A549 (cell line): ENCODE results near the gene TRERF1. TPM values are rescaled to one million over a fixed set of nuclear protein-coding genes. Genes with fewer than 3 reads are reported as not detected.

ENCODE experiments used
- ATAC-seq, 2 experiments: fragments of 200-7000 bp in 1 of 2; fragments of >200 bp in 1 of 2; cut with Nextera tagmentation in 1 of 2; cut with Tn5 transposase in 1 of 2; 3 replicates each; pipeline versions ENCODE4 v1.8.0 to v1.9.1; 2018 to 2020; ENCODE audit warnings: mild to moderate bottlenecking in 1 of 2, moderate library complexity in 1 of 2
- CTCF ChIA-PET: fragments of 300-600 bp; sonication (Branson Sonifier 250); formaldehyde crosslinking; extraction: SDS; loops from one replicate; lab custom pipeline; 2021; ENCODE audit warnings: antibody characterized with exemption, inconsistent platforms; lab: Yijun Ruan, JAX
- POLR2A ChIA-PET: fragments of 350-600 bp; formaldehyde crosslinking; extraction: SDS; loops from one replicate; lab custom pipeline; 2021; ENCODE audit warnings: antibody characterized with exemption, inconsistent platforms; lab: Yijun Ruan, JAX
- DNase-seq, 2 experiments: peaks; one replicate each; pipeline versions ENCODE4 v3.0.0 to v3.0.0-alpha.2; 2011 to 2016; ENCODE audit warnings: low read depth in 1 of 2, low spot score in 1 of 2
- FAIRE-seq: peaks from 2 replicates; lab custom pipeline; 2011; peaks lifted over from hg19 to GRCh38; lab: Jason Lieb, UNC
- H3K27ac ChIP-seq, 2 experiments: fragments of >200 bp; sonication (Bioruptor Twin); formaldehyde crosslinking; 3 replicates each; pipeline ENCODE4 v1.5.1; 2016 to 2017
- H3K4me1 ChIP-seq: fragments of >200 bp; sonication (Bioruptor Twin); formaldehyde crosslinking; 3 replicates; pipeline ENCODE4 v1.6.1; 2016
- H3K4me2 ChIP-seq: fragments of >200 bp; sonication (Bioruptor Twin); formaldehyde crosslinking; 3 replicates; pipeline ENCODE4 v1.6.1; 2016
- H3K4me3 ChIP-seq: fragments of >200 bp; sonication (Bioruptor Twin); formaldehyde crosslinking; 3 replicates; pipeline ENCODE4 v1.5.1; 2016
- H3K9me3 ChIP-seq: fragments of >200 bp; sonication (Bioruptor Twin); formaldehyde crosslinking; 3 replicates; pipeline ENCODE4 v1.6.1; 2016
- CEBPB ChIP-seq, 2 experiments: fragments of >200 bp in 1 of 2; sonication (Bioruptor Twin) in 1 of 2; formaldehyde crosslinking in 1 of 2; IDR thresholded peaks; 2 replicates each; pipeline ENCODE4 v1.6.1; 2012 to 2016
- ESRRA ChIP-seq: fragments of 150-350 bp; IDR thresholded peaks from 2 replicates; pipeline ENCODE4 v1.6.1; 2014; ENCODE audit warnings: mild to moderate bottlenecking, low read length, borderline replicate concordance
- FOXS1 ChIP-seq: fragments of 250-450 bp; sonication (Bioruptor Pico); IDR thresholded peaks from 2 replicates; pipeline ENCODE4 v1.5.0; 2020; ENCODE audit warnings: mild to moderate bottlenecking, moderate library complexity
- HES2 ChIP-seq: fragments of >200 bp; sonication (Bioruptor Twin); formaldehyde crosslinking; IDR thresholded peaks from 2 replicates; pipeline ENCODE4 v1.6.1; 2016
- HEYL ChIP-seq: fragments of 250-450 bp; sonication (Bioruptor Pico); IDR thresholded peaks from 2 replicates; pipeline ENCODE4 v1.8.0; 2021; ENCODE audit warnings: mild to moderate bottlenecking, moderate library complexity
- HMGXB4 ChIP-seq: fragments of 250-450 bp; sonication (Bioruptor Pico); IDR thresholded peaks from 2 replicates; pipeline ENCODE4 v1.5.0; 2021; ENCODE audit warnings: mild to moderate bottlenecking, moderate library complexity, borderline replicate concordance
- HOXA7 ChIP-seq: fragments of 250-450 bp; sonication (Bioruptor Pico); IDR thresholded peaks from 2 replicates; pipeline ENCODE4 v1.5.0; 2020; ENCODE audit warnings: mild to moderate bottlenecking, moderate library complexity
- JUN ChIP-seq, 2 experiments: fragments of >200 bp; sonication (Bioruptor Twin); formaldehyde crosslinking; IDR thresholded peaks; 2 replicates in 1 of 2; 3 replicates in 1 of 2; pipeline ENCODE4 v1.6.1; 2016 to 2017
- KDM1A ChIP-seq: fragments of 200-600 bp; sonication (generic); IDR thresholded peaks from 2 replicates; pipeline ENCODE4 v1.6.1; 2016; ENCODE audit warnings: low read depth, mild to moderate bottlenecking
- MAFK ChIP-seq: fragments of 450-650 bp; IDR thresholded peaks from 2 replicates; pipeline ENCODE4 v1.6.1; 2014; ENCODE audit not compliant: partially characterized antibody
- MAX ChIP-seq: IDR thresholded peaks from 2 replicates; pipeline ENCODE4 v1.6.1; 2012
- MAZ ChIP-seq: fragments of 150-350 bp; IDR thresholded peaks from 2 replicates; pipeline ENCODE4 v1.6.1; 2014; ENCODE audit warnings: antibody characterized with exemption, low read depth, low read length, borderline replicate concordance
- NPAS2 ChIP-seq: fragments of 250-450 bp; sonication (Bioruptor Pico); IDR thresholded peaks from 2 replicates; pipeline ENCODE4 v1.8.0; 2022; ENCODE audit warnings: mild to moderate bottlenecking, moderate library complexity, borderline replicate concordance
- PBX3 ChIP-seq: IDR thresholded peaks from 2 replicates; pipeline ENCODE4 v1.6.1; 2012
- POLR2AphosphoS2 ChIP-seq: conservative IDR thresholded peaks from 2 replicates; pipeline ENCODE4 v1.6.1; 2012; ENCODE audit warnings: low read length, improper control_type of control experiment, inconsistent platforms
- RAD21 ChIP-seq, 2 experiments: fragments of >200 bp in 1 of 2; sonication (Bioruptor Twin) in 1 of 2; formaldehyde crosslinking in 1 of 2; IDR thresholded peaks in 1 of 2; conservative IDR thresholded peaks in 1 of 2; 2 replicates in 1 of 2; 3 replicates in 1 of 2; pipeline ENCODE4 v1.6.1; 2012 to 2018; ENCODE audit warnings: inconsistent platforms in 1 of 2
- RCOR1 ChIP-seq: fragments of 150-350 bp; IDR thresholded peaks from 2 replicates; pipeline ENCODE4 v1.6.1; 2014; ENCODE audit warnings: antibody characterized with exemption, low read length, low read depth
- RFX5 ChIP-seq: fragments of 450-650 bp; IDR thresholded peaks from 2 replicates; pipeline ENCODE4 v1.7.1; 2014; ENCODE audit warnings: antibody characterized with exemption, mild to moderate bottlenecking, moderate library complexity
- SREBF2 ChIP-seq: fragments of 450-650 bp; IDR thresholded peaks from 2 replicates; pipeline ENCODE4 v1.6.1; 2014; ENCODE audit warnings: mild to moderate bottlenecking, moderate library complexity
- TP53 ChIP-seq: fragments of 250-450 bp; sonication (Bioruptor Pico); IDR thresholded peaks from 2 replicates; pipeline ENCODE4 v1.5.0; 2021; ENCODE audit warnings: mild to moderate bottlenecking, moderate library complexity
- USF2 ChIP-seq: fragments of 450-650 bp; IDR thresholded peaks from 2 replicates; pipeline ENCODE4 v1.6.1; 2014; ENCODE audit warnings: antibody characterized with exemption
- ZC3H11A ChIP-seq: fragments of 450-650 bp; IDR thresholded peaks from 2 replicates; pipeline ENCODE4 v1.6.1; 2014; ENCODE audit warnings: antibody characterized with exemption, mild to moderate bottlenecking
- ZFP36 ChIP-seq: fragments of 450-650 bp; IDR thresholded peaks from 2 replicates; pipeline ENCODE4 v1.6.1; 2014; ENCODE audit warnings: borderline replicate concordance; ENCODE audit not compliant: partially characterized antibody
- ZNF302 ChIP-seq: fragments of 250-450 bp; sonication (Bioruptor Pico); IDR thresholded peaks from 2 replicates; pipeline ENCODE4 v1.9.0; 2021; ENCODE audit warnings: inconsistent platforms, mild to moderate bottlenecking, moderate library complexity
- ZSCAN20 ChIP-seq: fragments of 250-450 bp; sonication (Bioruptor Pico); IDR thresholded peaks from 2 replicates; pipeline ENCODE4 v1.8.0; 2022; ENCODE audit warnings: mild to moderate bottlenecking, moderate library complexity
- WGBS: methylation state at CpG from one replicate; pipeline ENCODE4 v1.1.6; 2017; ENCODE audit errors: missing lambda C conversion rate; 5-methylcytosine and 5-hydroxymethylcytosine counted together
- polyA plus RNA-seq, 4 experiments: library from polyadenylated mRNA; depleted of rRNA in 3 of 4; stranded (reverse); fragments of >200 nt; fragmentation: RNase III in 1 of 4; extraction: RNeasy Plus Mini Kit Qiagen cat#74134 plus additional on column Dnase treatment in 1 of 4; gene quantifications; 2 replicates in 3 of 4; 3 replicates in 1 of 4; pipeline ENCODE4 v1.2.3, GENCODE V29; 2011 to 2017

Gene TRERF1
- polyA plus RNA-seq, 2 of the 4 experiments (the other 2 are of a cell fraction) = 2.4 to 3.5 TPM

GRCh38 chr6:42418724-42419123 is 33.0 kb downstream of the TRERF1 start:
- H3K4me3 ChIP-seq = no peak overlapping the region
- ATAC-seq = no peak
- no peaks in the 10 kb centered on the region for H3K9me3 ChIP-seq
- H3K4me1 ChIP-seq = no peaks in the 10 kb centered on the region
- no peak for FAIRE-seq
- 90% methylated on average over 4 of the region's 4 CpGs for WGBS
- TF ChIP-seq HMGXB4 (CRISPR knock-in tag) = no peak
- TF ChIP-seq ZFP36 = no peak
- no peak for TF ChIP-seq SREBF2
- no peak overlapping the region for H3K4me2 ChIP-seq
- POLR2A ChIA-PET = no interaction called here
- DNase-seq = no peak
- H3K27ac ChIP-seq = no peak overlapping the region
- CTCF ChIA-PET = no interaction called here

- Histone ChIP-seq H3K4me2 (no peak overlapping the region), H3K9me3 (no peaks in the 10 kb centered on the region), H3K4me3 (no peak overlapping the region), H3K4me1 (no peaks in the 10 kb centered on the region), H3K27ac (no peak overlapping the region)
- CTCF ChIA-PET = no interaction called here
- ATAC-seq (no peak), DNase-seq (no peak), FAIRE-seq (no peak)
- TF ChIP-seq RAD21 (conservative IDR thresholded peaks at IDR 0.05 in 1 of 2, IDR thresholded peaks at IDR 0.05 in 1 of 2) (no peak), ZC3H11A (no peak), MAX (no peak), RCOR1 (no peak), PBX3 (no peak), JUN (IDR thresholded peaks at IDR 0.05) (no peak), KDM1A (no peak), RFX5 (no peak), SREBF2 (no peak), ZFP36 (no peak), ZNF302 (CRISPR knock-in tag) (no peak), USF2 (no peak), HOXA7 (CRISPR knock-in tag) (no peak), MAZ (no peak), HES2 (no peak), MAFK (no peak), NPAS2 (CRISPR knock-in tag) (no peak), ZSCAN20 (CRISPR knock-in tag) (no peak)
- WGBS = 96% methylated on average over 4 of the region's 5 CpGs
- POLR2A ChIA-PET = no interaction called here
These were observed 34.0 kb downstream of the TRERF1 start for GRCh38 chr6:42417641-42418112.

- FAIRE-seq = no peak
These were observed 40.3 kb downstream of the TRERF1 start for GRCh38 chr6:42411406-42411805.

More at GRCh38 chr6:42411406-42411805, 40.3 kb downstream of the TRERF1 start:
- Histone ChIP-seq H3K4me1 (peaks cover 7% of the 10 kb centered on the region; the same call in 1 of the 3 replicates), H3K9me3 (no peaks in the 10 kb centered on the region), H3K27ac (no peak overlapping the region), H3K4me3 (no peak overlapping the region), H3K4me2 (no peak overlapping the region)
- TF ChIP-seq ESRRA (no peak), MAFK (no peak), CEBPB (IDR thresholded peaks at IDR 0.05) (no peak), HEYL (CRISPR knock-in tag) (no peak), ZC3H11A (no peak), FOXS1 (no peak), ZSCAN20 (CRISPR knock-in tag) (no peak), NPAS2 (CRISPR knock-in tag) (no peak), POLR2AphosphoS2 (no peak), TP53 (CRISPR knock-in tag) (no peak)
- no peak for DNase-seq
- no peak for ATAC-seq
- ChIA-PET CTCF (interaction anchor here (1.4 to 1.6 kb wide), 2 partner anchors 17 to 24 kb away, joined by 4 to 5 read pairs; no protein-coding TSS in a partner anchor), POLR2A (no interaction called here)
- 83% methylated on average over 6 of the region's 6 CpGs for WGBS
